ENCODE data around the gene SLCO2A1.

Gene SLCO2A1

GRCh38 chr3:133933097-133934024, 96.4 kb downstream of the SLCO2A1 start:
- no peak for DNase-seq (ENCODE audit: low read depth in 2 of 2)

- DNase-seq (ENCODE audit: low read depth in 2 of 2) = no peak
These were observed 97.7 kb downstream of the SLCO2A1 start for GRCh38 chr3:133932009-133932408.

- no peak for DNase-seq (ENCODE audit: low read depth in 2 of 2)
These were observed 98.6 kb downstream of the SLCO2A1 start for GRCh38 chr3:133931084-133931483.

- no peak for DNase-seq (ENCODE audit: low read depth in 2 of 2)
These were observed 99.3 kb downstream of the SLCO2A1 start for GRCh38 chr3:133930341-133930933.

- DNase-seq (ENCODE audit: low read depth in 2 of 2) = no peak
These were observed 100.7 kb downstream of the SLCO2A1 start for GRCh38 chr3:133928903-133929607.

- no peak for DNase-seq (ENCODE audit: low read depth in 2 of 2)
These were observed 101.4 kb downstream of the SLCO2A1 start for GRCh38 chr3:133928136-133928893.

DNA sequence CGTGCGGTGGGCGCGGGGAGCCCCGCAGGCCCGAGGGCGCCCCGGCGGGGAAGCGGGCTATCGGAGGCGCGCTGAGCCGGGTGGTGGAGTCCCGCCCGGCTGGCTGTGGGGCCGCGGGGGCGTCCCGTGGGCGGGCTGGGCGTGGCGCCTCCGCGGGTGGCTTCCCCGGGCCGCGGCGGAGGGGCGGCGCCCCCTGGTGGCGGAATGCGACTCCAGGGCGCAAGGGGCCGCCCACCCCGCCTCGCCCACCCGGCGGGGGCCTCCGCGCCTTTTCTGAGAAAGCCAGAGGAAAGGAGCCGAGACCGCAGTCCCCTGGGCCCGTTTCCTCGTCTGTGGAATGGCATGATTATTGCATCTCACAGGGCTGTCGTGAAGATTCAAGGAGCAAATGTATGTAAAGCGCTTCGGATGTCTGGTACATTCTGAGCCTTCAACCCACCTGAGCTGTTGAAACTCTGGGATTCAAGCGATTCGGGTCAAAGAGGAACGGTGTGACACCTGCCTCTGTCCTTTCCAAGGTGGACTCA, 102.1 kb downstream of the SLCO2A1 start:
- peak; percentile 56 to 58 for DNase-seq (ENCODE audit: low read depth in 2 of 2)

GRCh38 chr3:133926736-133927539, 102.8 kb downstream of the SLCO2A1 start:
- no peak for DNase-seq (ENCODE audit: low read depth in 2 of 2)

DNA sequence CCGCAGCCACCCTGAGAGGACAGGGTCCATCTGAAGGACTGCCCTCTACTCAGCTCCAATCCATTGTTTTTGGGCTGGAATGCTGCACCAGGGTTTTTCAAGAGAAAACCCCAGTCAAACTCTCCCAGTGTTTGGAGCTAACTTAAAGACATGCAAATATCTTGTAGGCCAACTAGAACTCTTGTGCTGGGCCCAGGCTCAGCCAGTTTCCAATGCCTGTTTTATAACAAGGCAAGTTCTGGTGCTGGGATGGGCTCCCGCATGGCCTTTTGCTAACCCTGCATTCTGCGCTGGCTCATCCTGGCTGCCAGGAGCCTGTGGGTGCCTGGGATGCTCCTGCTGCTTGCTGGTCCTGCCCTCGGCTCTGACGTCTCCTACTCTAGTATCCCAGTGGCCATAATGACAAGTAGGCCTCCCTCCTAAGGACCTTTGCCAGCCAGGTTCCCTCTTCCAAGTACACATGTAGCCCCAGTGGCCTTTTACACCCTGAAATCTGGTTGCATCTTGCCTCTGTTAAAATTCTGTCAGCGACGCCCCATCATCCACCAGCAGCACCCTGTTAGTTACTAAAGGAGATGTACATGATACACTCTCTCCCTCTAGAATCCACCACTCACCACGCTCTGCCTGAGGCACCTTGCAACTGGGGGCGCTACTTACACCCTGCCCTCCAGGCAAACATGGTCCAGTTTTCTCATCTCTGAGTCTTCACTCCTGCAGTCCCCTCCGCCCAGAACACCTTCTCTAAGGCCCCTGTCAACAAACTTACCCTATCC, 103.6 kb downstream of the SLCO2A1 start:
- no peak for DNase-seq (ENCODE audit: low read depth in 2 of 2)

GRCh38 chr3:133924041-133924440, 105.7 kb downstream of the SLCO2A1 start:
- DNase-seq (ENCODE audit: low read depth in 2 of 2) = no peak

DNA sequence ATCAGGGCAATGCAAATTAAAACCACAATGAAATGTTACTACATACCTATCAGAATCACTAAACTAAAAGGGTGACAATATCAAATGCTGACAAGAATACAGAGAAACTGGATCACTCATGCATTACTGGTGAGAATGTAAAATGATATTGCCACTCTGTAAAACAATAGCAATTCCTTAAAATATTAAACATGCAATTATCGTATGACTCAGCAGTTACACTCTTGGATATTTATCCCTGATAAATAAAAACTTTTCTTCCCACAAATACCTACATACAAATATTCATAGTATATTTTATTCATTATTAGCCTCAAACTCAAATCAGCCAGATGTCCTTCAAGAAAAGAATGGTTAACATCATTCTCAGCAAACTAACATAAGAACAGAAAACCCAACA, 108.1 kb downstream of the SLCO2A1 start:
- DNase-seq (ENCODE audit: low read depth in 2 of 2) = no peak

- no peak for DNase-seq (ENCODE audit: low read depth in 2 of 2)
These were observed 112.6 kb downstream of the SLCO2A1 start for GRCh38 chr3:133917144-133917543.

- DNase-seq (ENCODE audit: low read depth in 2 of 2) = no peak
These were observed 113.8 kb downstream of the SLCO2A1 start for GRCh38 chr3:133915685-133916658.

GRCh38 chr3:133914839-133915600, 114.7 kb downstream of the SLCO2A1 start:
- no peak for DNase-seq (ENCODE audit: low read depth in 2 of 2)

- no peak for DNase-seq (ENCODE audit: low read depth in 2 of 2)
These were observed 119.3 kb downstream of the SLCO2A1 start for GRCh38 chr3:133910422-133910821.

GRCh38 chr3:133905376-133905775, 124.3 kb downstream of the SLCO2A1 start:
- no peak for DNase-seq (ENCODE audit: low read depth in 2 of 2)

- no peak for DNase-seq (ENCODE audit: low read depth in 2 of 2)
These were observed 127.9 kb downstream of the SLCO2A1 start for GRCh38 chr3:133901847-133902246.

- no peak for DNase-seq (ENCODE audit: low read depth in 2 of 2)
These were observed 128.6 kb downstream of the SLCO2A1 start for GRCh38 chr3:133901083-133901482.

All from activated CD4-positive, alpha-beta T cell treated with anti-CD3 and anti-CD28 coated beads for 24 hours (primary cell).